Breast epithelium (tissue), 3 donors: ENCODE measurements around the gene THSD4.

ENCODE experiments used
- POLR2A ChIP-seq: fragments of 450-650 bp; IDR thresholded peaks from one replicate; pipeline ENCODE4 v1.6.1; 2016; ENCODE audit warnings: antibody characterized with exemption, mild to moderate bottlenecking, moderate library complexity
- POLR2AphosphoS5 ChIP-seq, 3 donors: sonication (generic); formaldehyde crosslinking; IDR thresholded peaks; one replicate each; pipeline ENCODE4 v1.6.1; 2017; ENCODE audit warnings: antibody characterized with exemption in 3 of 3
- TF ChIP-seq, protein P1 (sequence below), 3 donors: fragments of 450-650 bp; IDR thresholded peaks; one replicate each; pipeline ENCODE4 v1.5.1; 2016 to 2017; ENCODE audit warnings: antibody characterized with exemption in 3 of 3, mild to moderate bottlenecking in 3 of 3, moderate library complexity in 3 of 3

DNA sequence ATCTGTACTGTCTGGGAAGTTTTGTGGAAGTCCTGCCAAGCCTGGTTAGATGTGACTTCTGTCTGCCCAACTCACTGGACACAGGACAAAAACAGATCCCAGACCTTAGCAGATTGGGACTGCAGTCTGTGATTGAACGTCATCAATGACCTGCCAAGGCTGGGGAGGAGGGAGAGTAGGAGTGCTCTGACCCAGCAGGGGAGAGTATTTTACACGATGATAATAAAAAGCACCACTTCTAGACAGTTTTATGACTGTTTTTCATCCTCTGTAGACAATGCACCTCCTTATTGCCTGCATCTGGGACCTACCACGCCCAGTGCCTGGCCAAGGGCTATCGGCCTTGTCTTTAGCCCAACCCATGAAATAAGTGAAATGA lies 592.8 kb downstream of the THSD4 start:
- TF ChIP-seq POLR2AphosphoS5 (IDR thresholded peaks at IDR 0.05) (no peak), POLR2A (no peak)
- TF ChIP-seq, protein P1, sequence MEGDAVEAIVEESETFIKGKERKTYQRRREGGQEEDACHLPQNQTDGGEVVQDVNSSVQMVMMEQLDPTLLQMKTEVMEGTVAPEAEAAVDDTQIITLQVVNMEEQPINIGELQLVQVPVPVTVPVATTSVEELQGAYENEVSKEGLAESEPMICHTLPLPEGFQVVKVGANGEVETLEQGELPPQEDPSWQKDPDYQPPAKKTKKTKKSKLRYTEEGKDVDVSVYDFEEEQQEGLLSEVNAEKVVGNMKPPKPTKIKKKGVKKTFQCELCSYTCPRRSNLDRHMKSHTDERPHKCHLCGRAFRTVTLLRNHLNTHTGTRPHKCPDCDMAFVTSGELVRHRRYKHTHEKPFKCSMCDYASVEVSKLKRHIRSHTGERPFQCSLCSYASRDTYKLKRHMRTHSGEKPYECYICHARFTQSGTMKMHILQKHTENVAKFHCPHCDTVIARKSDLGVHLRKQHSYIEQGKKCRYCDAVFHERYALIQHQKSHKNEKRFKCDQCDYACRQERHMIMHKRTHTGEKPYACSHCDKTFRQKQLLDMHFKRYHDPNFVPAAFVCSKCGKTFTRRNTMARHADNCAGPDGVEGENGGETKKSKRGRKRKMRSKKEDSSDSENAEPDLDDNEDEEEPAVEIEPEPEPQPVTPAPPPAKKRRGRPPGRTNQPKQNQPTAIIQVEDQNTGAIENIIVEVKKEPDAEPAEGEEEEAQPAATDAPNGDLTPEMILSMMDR (IDR thresholded peaks at IDR 0.05) = no peak
